Lung (tissue), 12 donors: ENCODE measurements around the gene NPDC1. TPM values are rescaled to one million over a fixed set of nuclear protein-coding genes. Genes with fewer than 3 reads are reported as not detected.

Experiments used
- ATAC-seq: fragments of 200-7000 bp; cut with Tn5 transposase; one replicate; pipeline ENCODE4 v1.9.1; 2020; ENCODE audit warnings: moderate number of reproducible peaks; ENCODE audit not compliant: insufficient read depth, low FRiP score
- DNase-seq, 3 donors: peaks; one replicate each; pipeline ENCODE4 v3.0.0-alpha.2; 2013 to 2017
- H3K27ac ChIP-seq, 2 donors: one replicate each; pipeline ENCODE4 v1.5.1; 2013; ENCODE audit warnings: mild to moderate bottlenecking in 2 of 2, moderate library complexity in 2 of 2, control low read depth in 1 of 2, inconsistent platforms in 1 of 2, low read depth in 1 of 2, low read length in 1 of 2
- H3K27me3 ChIP-seq, 3 donors: one replicate each; pipeline ENCODE4 v1.5.1; 2013; ENCODE audit warnings: low read length in 2 of 3; ENCODE audit not compliant: control insufficient read depth in 3 of 3, insufficient read depth in 3 of 3
- H3K36me3 ChIP-seq, 4 donors: one replicate each; pipeline ENCODE4 v1.5.1; 2013; ENCODE audit warnings: low read length in 4 of 4, mild to moderate bottlenecking in 1 of 4, moderate library complexity in 1 of 4; ENCODE audit not compliant: control insufficient read depth in 4 of 4, insufficient read depth in 4 of 4
- H3K4me1 ChIP-seq, 5 donors: one replicate each; pipeline ENCODE4 v1.5.1; 2013; ENCODE audit warnings: low read length in 5 of 5, mild to moderate bottlenecking in 2 of 5, moderate library complexity in 1 of 5; ENCODE audit not compliant: control insufficient read depth in 5 of 5, insufficient read depth in 5 of 5
- H3K4me3 ChIP-seq: one replicate; pipeline ENCODE4 v1.5.1; 2013; ENCODE audit warnings: mild to moderate bottlenecking, control low read depth, moderate library complexity
- H3K9ac ChIP-seq, 2 donors: one replicate each; pipeline ENCODE4 v1.5.1; 2013; ENCODE audit warnings: low read length in 2 of 2, control low read depth in 1 of 2; ENCODE audit not compliant: insufficient read depth in 1 of 2
- H3K9me3 ChIP-seq, 4 donors: one replicate each; pipeline ENCODE4 v1.5.1; 2013; ENCODE audit warnings: low read length in 3 of 4, mild to moderate bottlenecking in 1 of 4, moderate library complexity in 1 of 4; ENCODE audit not compliant: control insufficient read depth in 4 of 4, insufficient read depth in 3 of 4
- CTCF ChIP-seq: IDR thresholded peaks from 2 replicates; pipeline ENCODE4 v1.5.1; 2012; ENCODE audit warnings: mild to moderate bottlenecking; ENCODE audit errors: control extremely low read depth, extremely low read depth
- WGBS, 2 donors: extraction: QIAGEN DNeasy Blood & Tissue Kit; methylation state at CpG; one replicate each; pipeline ENCODE4 v1.1.7; 2013; 5-methylcytosine and 5-hydroxymethylcytosine counted together
- polyA plus RNA-seq, 2 donors: library from polyadenylated mRNA; stranded (reverse); fragments of 200-250 nt; gene quantifications; one replicate each; pipeline ENCODE4 v1.2.1, GENCODE V29; 2013
- total RNA-seq, 2 donors: library from RNA; depleted of rRNA in 1 of 2; stranded (reverse); fragments of >200 nt in 1 of 2; gene quantifications; one replicate each; pipeline ENCODE4 v1.2.1, GENCODE V29; 2014 to 2021
- donor health status: control.
- donor health status: control.
- donor health status: Bipolar disorder and iron deficiency.
- donor health status: healthy.
- donor health status: DM: yes; HTN: yes; CAD: no.

NPDC1 gene
- total and polyA plus RNA-seq, 4 donors: 28.7 to 99.3 (median 68.3) TPM

- Histone ChIP-seq H3K9ac (peak within 1 kb of the TSS; percentile 5 to 17), H3K27ac (peak within 1 kb of the TSS; percentile 4 to 6), H3K4me1 (peaks cover 0 to 23% (median 0%) of the 10 kb centered on the region in 5 donors), H3K4me3 (peak within 1 kb of the TSS; percentile 44), H3K36me3 (no peaks in the 10 kb centered on the region), H3K9me3 (no peaks in the 10 kb centered on the region), H3K27me3 (no peaks in the 10 kb centered on the region)
- DNase-seq: peak; percentile 90 to 94 (median 91)
- WGBS, 2 donors: 0 to 1% methylated on average over 56 to 74 of the region's 74 CpGs
- ATAC-seq: peak; percentile 90
- TF ChIP-seq CTCF: no peak
Measured at GRCh38 chr9:137070201-137070905, 24.4 kb upstream of the NPDC1 start, which contains the start of gene SAPCD2. Gene SAPCD2, minus strand, starts transcription at chr9:137070557. Its CDS starts 97 bp downstream, at chr9:137070460.

GRCh38 chr9:137069508-137070091 lies 23.6 kb upstream of the NPDC1 start:
- H3K4me1 ChIP-seq: peaks cover 0 to 23% (median 0%) of the 10 kb centered on the region in 5 donors
- H3K27ac ChIP-seq: no peak overlapping the region
- no peak overlapping the region for H3K4me3 ChIP-seq
- H3K9me3 ChIP-seq: no peaks in the 10 kb centered on the region
- H3K9ac ChIP-seq: no peak overlapping the region
- 6 to 9% methylated on average over 33 to 52 of the region's 52 CpGs for WGBS, 2 donors
- H3K36me3 ChIP-seq: no peaks in the 10 kb centered on the region
- DNase-seq (no peak), ATAC-seq (no peak)
- no peaks in the 10 kb centered on the region for H3K27me3 ChIP-seq
- TF ChIP-seq CTCF: no peak

GRCh38 chr9:137068539-137069507 lies 22.8 kb upstream of the NPDC1 start:
- Histone ChIP-seq H3K4me1 (peaks cover 0 to 23% (median 0%) of the 10 kb centered on the region in 5 donors), H3K27ac (no peak overlapping the region), H3K36me3 (no peaks in the 10 kb centered on the region), H3K9ac (no peak overlapping the region), H3K9me3 (no peaks in the 10 kb centered on the region), H3K27me3 (no peaks in the 10 kb centered on the region), H3K4me3 (no peak overlapping the region)
- ATAC-seq: no peak
- DNase-seq: no peak
- 91 to 94% methylated on average over 16 to 17 of the region's 17 CpGs for WGBS, 2 donors
- no peak for TF ChIP-seq CTCF
